ENCODE data around the gene COIL.

COIL gene

DNA sequence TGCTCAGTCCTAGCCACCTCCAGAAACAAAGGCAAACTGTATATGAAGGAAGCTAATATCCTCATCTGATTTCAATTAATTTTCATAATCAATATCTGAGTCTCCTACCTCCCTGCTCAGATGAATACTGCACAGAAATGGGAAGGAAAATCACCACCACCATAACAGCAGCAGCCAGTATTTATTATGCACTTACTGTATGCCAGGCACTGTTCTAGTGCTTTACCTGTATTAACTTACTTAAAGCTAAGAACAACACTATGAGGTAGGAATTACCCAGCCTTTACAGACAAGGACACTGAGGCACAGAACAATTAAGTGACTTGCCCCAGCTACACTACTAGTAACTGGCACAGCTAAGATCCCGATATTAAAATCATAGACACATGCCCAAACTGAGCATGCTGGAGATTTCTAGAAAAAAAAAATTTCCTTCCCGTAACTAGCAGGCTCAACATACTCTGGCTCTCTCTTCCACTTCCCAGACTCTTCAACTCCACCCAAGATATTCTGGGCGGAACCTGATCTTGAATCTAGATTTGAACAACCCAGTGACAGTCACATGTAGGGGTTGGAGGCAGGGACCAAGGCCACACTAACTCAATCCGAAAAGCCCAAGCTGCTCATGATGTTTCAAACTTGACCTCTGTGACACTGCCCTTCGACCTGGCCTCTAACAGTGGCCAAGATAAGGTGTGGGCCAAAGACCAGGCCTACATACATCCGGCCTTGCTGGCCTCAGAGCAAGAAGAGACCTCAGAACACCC lies 50.9 kb downstream of the COIL start:
- no peak for DNase-seq (ENCODE audit: low read depth)

DNA sequence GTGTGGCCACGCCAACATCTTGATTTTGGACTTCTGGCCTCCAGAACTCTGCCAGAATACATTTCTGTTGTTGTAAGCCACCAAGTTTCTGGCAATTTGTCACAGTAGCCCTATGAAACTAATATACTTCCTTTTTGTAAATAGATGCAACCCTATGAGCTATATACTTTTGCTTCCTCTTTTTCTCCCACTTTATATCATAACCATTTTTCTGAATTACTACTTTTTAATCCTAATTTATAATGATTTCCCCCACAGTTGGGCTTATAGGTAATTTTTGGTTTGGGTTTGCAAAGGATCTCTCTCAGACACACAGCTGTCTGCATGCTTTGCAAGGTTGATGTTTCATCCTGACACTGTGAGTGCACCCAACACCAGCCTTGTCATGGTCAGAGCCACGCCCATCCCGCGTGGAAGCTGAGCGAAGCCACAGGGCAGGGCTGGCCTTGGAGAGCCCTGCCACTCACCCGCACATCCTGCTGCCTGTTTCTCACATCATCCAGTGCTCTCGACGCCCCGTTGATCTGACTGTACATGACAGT lies 52.8 kb downstream of the COIL start:
- no peak for DNase-seq (ENCODE audit: low read depth)

DNA sequence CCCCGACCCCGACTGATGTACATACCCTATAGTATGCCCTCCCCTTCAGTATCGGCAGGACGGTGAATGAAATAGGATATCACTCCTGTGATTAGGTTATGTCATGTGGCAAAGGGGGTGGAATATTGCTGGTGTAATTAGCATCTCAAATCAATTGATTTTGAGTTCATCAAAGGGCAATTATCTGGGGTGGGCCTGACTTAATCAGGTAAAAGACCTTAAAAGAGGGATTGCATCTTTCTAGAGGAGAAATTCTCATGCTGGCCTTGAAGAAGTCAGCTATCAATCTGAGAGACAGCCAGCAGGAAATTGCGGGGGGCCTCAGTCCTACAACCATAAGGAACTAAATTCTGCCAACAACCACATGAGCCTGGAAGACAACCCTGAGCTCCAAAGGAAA lies 57.3 kb downstream of the COIL start:
- DNase-seq (ENCODE audit: low read depth), result no peak

DNA sequence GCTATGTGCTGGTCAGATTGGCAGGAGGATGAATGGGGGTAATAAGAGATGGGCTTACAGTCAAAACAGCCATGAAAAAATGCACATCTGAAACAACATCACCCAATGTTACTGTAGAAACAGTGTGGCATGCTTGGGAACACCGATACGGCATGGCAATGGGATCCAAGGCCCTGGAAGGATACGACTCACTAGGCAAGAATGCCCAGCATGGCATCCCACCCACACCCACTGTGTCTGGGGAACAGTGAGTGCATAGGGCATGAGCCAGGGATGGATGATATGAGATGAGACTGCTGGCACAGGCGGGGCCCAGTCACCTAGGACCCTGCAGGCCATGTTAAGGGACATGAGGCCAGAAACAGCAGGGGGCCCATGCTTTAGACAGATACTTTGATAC lies 58.5 kb downstream of the COIL start:
- no peak for DNase-seq (ENCODE audit: low read depth)

DNA sequence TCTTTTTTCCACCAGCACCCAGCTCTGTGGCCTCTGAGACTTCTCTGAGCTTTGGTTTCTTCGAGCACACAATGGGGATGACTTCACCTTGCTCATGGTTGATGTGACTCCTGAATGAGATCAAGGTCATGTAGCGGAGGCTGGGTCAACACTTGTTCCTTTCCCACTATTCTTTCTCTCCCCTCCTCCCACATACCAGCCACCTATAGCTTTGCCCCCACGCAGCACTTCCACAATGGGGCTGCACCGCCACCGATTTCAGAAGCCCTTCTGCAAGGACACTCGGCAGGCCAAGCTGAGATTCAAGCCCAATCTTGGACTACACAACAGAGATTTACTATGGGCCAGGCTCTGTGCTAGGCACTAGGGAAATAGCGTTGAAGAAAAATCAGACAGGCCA lies 61.4 kb downstream of the COIL start:
- DNase-seq (ENCODE audit: low read depth), result no peak

DNA sequence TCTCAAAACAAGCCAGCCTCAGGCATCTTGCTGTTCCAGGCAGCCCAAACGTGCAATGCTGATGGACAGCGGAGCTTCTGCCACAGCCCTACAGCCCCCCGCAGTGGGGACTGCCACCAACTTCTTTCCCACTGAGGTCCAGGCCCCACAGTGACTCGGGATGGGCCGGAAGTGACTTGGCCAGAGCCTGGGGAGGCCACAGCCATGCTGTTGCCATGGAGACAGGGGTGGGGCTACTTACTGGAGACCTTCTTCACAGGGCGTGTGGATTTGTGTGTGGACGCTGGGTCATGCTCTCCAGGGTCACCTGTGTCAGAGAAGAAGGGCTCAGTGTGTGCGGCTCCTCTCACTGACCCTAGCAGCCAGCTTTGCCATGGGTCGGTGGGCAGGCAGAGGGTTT lies 62.0 kb downstream of the COIL start:
- no peak for DNase-seq (ENCODE audit: low read depth)

DNA sequence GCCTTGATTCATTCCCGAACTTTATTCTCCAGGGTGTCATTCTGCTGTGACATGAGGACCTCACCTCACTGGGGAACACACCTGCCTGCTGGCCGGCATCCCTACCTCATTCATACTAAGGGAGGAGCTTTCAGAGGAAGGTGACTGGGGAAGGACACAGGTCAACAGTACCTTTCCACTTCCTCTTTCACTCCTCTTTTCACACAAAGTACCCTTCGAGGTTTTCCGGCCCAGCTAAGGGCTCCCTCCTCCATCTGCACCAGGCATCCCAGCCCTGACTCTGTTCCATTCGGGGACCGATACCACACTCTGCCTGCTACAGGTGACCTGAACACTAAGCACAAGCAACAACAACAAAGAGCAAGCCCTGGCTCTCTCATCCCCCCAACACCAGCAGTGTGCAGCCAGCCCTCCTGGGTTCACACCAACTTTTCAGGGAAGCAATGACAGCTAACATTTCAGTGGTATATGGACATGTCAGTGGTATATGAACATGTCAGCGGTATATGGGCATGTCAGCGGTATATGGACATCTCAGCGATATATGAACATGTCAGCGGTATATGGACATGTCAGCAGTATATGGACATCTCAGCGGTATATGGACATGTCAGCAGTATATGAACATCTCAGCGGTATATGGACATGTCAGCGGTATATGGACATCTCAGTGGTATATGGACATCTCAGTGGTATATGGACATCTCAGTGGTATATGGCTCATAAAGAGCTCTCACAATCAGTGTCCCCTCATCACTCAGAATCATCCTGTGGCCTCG lies 63.0 kb downstream of the COIL start:
- no peak for DNase-seq (ENCODE audit: low read depth)

DNA sequence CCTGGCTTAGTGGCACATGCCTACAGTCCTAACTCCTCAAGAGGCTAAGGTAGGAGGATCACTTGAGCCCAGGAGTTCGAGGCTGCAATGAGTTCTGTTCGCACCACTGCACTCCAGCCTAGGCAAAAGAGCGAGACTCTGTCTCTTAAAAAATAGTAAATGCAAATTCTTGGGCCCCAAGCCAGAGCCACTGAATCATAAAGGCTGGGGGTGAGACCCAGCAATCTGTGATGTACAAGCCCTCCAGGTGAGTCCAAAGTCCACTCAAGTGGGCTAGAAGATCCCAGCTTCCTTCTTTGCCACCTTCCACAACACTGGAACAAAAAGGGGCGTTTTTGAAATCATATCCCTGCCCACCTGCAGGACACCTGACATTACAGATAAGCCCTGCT lies 63.9 kb downstream of the COIL start:
- no peak for DNase-seq (ENCODE audit: low read depth)

DNA sequence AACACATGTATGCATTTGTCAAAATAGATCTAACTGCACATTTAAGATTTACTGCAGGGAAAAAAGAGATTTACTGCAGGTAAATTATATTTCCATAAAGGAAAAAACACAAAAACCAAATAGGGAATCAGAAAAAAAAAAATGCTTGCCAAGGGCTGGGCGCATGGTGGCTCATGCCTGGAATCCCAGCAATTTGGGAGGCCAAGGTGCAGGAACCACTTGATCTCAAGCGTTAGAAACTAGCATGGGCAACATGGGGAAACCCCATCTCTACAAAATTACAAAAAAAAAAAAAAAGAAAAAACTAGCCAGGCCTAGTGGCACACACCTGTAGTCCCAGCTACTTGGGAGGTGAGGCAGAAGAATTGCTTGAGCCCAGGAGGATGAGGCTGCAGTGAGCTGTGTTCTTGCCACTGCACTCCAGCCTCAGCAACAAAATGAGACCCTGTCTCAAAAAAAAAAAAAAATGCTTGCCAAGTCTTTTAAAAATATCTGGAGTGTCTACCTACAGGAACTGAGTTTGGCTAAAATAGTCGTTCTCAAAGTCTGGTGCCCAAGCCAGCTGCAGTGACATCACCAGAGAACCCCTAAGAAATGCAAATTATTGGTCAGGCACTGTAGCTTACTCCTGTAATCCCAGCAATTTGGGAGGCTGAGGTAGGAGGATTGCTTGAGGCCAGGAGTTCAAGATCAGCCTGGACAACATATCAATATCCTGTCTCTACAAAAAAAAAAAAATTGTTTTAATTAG lies 64.5 kb downstream of the COIL start:
- no peak for DNase-seq (ENCODE audit: low read depth)

DNA sequence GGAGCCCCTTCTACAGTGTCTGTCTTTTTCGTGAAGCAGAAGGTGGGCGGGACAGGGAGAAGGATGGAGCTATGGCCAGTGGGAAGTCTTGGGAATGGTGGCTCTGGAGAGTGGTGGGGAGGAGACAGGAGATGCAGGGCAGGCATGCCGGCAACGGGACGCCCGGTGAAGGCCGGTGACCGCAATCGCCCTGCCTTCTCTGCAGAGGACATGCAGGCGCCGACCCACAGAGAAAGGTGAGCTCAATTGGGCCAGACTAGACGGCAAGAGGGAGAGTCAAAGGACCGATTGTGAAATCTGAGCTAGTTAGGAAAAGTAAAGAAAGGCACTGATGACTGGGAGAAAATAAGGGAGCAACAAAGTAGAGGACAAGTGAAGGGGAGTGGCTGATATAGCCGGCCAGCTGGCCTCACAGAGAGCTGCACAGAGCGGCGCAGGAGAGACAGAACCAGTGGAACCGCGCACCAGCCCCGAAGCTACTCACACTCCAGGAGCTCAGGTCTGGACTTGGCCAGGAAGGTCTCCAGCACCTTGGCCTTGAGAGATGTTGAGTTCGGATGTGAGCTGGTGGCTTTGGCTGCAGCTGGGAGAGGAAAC lies 65.9 kb downstream of the COIL start:
- DNase-seq (ENCODE audit: low read depth), result no peak

DNA sequence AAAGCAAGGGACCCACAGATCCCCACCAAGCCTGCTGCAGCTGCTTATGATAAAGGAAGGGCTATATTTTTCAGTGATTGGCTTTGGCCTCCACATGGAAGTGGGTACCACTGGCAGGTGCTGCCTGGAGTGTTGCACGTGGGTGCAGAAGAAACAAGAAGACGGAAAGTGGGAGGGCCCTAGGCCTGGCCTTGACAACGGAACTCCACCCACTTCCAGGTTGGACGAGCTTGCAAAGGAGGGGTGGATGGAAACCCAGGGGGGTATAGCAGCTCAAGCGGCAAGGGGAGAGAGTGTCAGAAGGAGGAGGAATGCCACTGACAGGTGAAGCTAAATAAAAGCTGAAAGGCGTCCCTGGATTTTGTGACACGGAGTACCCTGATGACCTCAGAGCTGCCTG lies 67.3 kb downstream of the COIL start:
- no peak for DNase-seq (ENCODE audit: low read depth)

DNA sequence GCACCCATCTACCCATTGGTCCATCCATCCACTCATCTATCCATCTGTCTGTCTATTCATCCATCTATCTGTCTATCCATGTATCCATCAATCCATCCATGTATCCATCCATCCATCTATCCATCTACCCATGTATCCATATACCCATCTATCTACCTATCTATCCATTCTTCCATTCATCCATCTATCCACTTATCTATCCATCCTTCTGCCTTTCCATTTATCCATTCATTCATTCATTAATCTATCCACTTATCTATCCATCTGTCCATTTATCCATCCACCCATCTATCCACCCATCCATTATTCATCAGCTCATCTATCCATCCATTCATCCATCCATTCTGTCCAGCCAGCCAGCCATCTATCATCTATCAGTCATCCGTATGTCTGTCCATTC lies 68.5 kb downstream of the COIL start:
- no peak for DNase-seq (ENCODE audit: low read depth)

DNA sequence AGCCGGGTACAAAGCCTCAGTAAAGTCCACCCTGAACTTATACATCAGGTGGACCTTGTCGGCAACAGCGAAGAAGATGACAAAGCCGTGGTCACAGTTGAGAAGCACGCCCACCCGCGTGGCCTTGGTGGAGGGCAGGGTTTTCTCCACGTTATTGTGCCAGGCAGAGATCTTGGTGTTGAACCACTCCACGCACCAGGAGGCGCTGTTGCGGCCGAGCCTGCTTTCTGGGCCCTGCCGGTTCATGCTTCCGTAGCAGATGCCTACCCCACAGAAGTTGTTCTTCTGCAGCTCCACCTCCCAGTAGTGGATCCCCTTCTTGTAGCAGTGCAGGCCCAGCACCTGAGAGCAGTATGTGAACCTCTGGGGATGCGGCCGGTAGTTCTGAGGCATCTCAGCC lies 69.1 kb downstream of the COIL start:
- peak; percentile 31 for DNase-seq (ENCODE audit: low read depth)

DNA sequence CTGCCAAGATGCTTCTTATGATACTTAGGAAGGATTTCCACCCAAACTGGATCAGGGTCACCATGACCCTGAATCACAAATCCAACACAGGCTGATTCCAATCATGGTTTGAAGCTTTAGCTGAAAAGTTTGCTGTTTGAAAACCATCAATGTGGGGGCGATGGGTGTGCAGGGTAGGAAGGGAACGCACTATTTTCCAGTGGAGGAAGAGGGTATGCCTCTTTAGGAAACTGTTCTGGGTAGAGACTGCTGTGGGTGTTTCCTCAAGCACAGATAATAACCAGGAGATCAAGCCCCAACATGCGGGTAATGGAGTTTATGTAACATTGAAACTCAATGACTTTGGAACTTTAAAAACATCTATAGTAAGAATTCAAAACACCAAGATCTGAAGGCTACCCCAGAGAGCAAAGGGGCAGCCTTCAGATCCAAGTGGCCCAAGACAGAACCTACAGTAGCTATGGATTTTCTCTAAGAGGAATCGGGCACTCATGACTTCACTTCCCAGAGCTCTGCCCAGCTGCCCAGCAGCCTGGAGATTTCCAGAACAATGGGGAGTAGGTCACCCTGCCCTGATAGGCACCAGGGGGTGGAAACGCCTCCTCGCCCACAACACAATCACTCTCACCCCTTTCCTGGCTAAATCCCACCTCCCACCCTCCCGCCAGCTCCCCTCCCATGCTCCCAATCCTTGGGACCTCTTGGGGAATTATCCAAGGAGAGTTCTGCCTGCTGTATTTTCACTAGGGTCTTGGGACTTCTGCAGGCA lies 69.8 kb downstream of the COIL start:
- DNase-seq (ENCODE audit: low read depth), result no peak

DNA sequence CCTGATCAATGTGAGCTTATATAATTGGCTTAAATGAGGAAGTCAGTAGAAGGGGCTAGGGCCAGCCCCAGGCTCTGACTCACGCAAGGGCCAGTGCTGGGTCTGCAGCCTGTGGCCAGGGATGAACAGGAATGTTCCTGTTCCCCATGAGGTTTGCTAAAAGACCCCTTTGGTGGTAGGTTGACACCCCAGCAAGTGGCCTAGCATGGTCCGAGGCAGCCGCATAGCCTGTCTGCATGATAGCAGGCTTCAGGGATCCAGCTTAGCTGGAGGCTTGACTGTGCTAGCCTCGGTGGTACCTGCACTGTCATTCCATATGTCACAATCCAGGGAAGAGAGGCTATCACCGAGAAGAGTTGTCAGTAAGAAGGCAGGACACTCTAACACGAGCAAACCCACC lies 70.5 kb downstream of the COIL start:
- DNase-seq (ENCODE audit: low read depth), result no peak
